Dermis lymphatic vessel endothelial cell (primary cell): ENCODE measurements around the gene SPTA1. TPM values are rescaled to one million over a fixed set of nuclear protein-coding genes. Genes with fewer than 3 reads are reported as not detected.

Experiments
- total RNA-seq: library from RNA; depleted of rRNA; stranded (reverse); fragments of >200 nt; gene quantifications from 2 replicates; pipeline ENCODE4 v1.2.1, GENCODE V29; 2014

Gene SPTA1
- 1.7 TPM in 2 replicates for total RNA-seq

GRCh38 chr1:158686111-158687009 is at the start of gene SPTA1:
SPTA1 (minus strand) TSS chr1:158686715; CDS start chr1:158686517, 198 bp downstream.

GRCh38 chr1:158720620-158721019 is 34.1 kb upstream of the SPTA1 start, which contains the start of gene OR6K3:
OR6K3 (minus strand) TSS chr1:158720720; CDS start chr1:158718115, 2,605 bp downstream.

GRCh38 chr1:158700552-158700951 is 14.0 kb upstream of the SPTA1 start, which contains the start of gene OR6K2:
OR6K2 (minus strand) TSS chr1:158700652; CDS start chr1:158700652, 0 bp downstream.

GRCh38 chr1:158604968-158605367 is 81.5 kb downstream of the SPTA1 start, which contains the start of gene OR10Z1:
OR10Z1 (plus strand) TSS chr1:158605268; CDS start chr1:158606439, 1,171 bp downstream.

GRCh38 chr1:158579733-158580132 is 106.8 kb downstream of the SPTA1 start, which contains the start of gene OR10X1:
OR10X1 (minus strand) TSS chr1:158579899; CDS start chr1:158579899, 0 bp downstream.

GRCh38 chr1:158570480-158570879 is 116.0 kb downstream of the SPTA1 start, which contains the start of gene OR6P1:
OR6P1 (minus strand) TSS chr1:158570580; CDS start chr1:158563604, 6,976 bp downstream.

Other genes with a start within 250 kb of the SPTA1 start
- gene OR10K1, start 224.9 kb downstream of the SPTA1 start, total RNA-seq, result not detected in 2 replicates
- not detected in 2 replicates for gene OR10R2, start 214.5 kb downstream of the SPTA1 start, total RNA-seq
- gene OR6Y1, start 132.3 kb downstream of the SPTA1 start, total RNA-seq, result not detected in 2 replicates
- not detected in 2 replicates for gene OR6P1, start 116.1 kb downstream of the SPTA1 start, total RNA-seq
- gene OR10X1, start 106.8 kb downstream of the SPTA1 start, total RNA-seq, result not detected in 2 replicates
- not detected in 2 replicates for gene OR10Z1, start 81.4 kb downstream of the SPTA1 start, total RNA-seq
- gene OR6K2, start 13.9 kb upstream of the SPTA1 start, total RNA-seq, result not detected in 2 replicates
- not detected in 2 replicates for gene OR6K3, start 34.0 kb upstream of the SPTA1 start, total RNA-seq
- 0.09 TPM in 1 of 2 replicates, not detected in the other for gene OR6K6, start 68.0 kb upstream of the SPTA1 start, total RNA-seq
- gene OR6N1, start 85.5 kb upstream of the SPTA1 start, total RNA-seq, result not detected in 2 replicates
- gene OR6N2, start 94.5 kb upstream of the SPTA1 start, total RNA-seq, result not detected in 2 replicates
- gene MNDA, start 144.6 kb upstream of the SPTA1 start, total RNA-seq, result not detected in 2 replicates
- not detected in 2 replicates for gene PYHIN1, start 244.8 kb upstream of the SPTA1 start, total RNA-seq